SK-N-SH treated with all-trans-retinoic acid at 6 μM for 48 hours (cell line): ENCODE data around the gene ATP9A.

Experiments used
- ATAC-seq: fragments of 200-7000 bp; cut with Tn5 transposase; 3 replicates; pipeline ENCODE4 v1.9.1; 2020; ENCODE audit warnings: mild to moderate bottlenecking, moderate library complexity
- ARNTL ChIP-seq: fragments of 450-650 bp; formaldehyde crosslinking; IDR thresholded peaks from 2 replicates; pipeline ENCODE4 v1.5.0; 2020; ENCODE audit warnings: low read depth, mild to moderate bottlenecking, moderate library complexity, borderline replicate concordance
- BACH2 ChIP-seq: fragments of 250-450 bp; sonication (Bioruptor Pico); IDR thresholded peaks from 2 replicates; pipeline ENCODE4 v1.9.0; 2021; ENCODE audit warnings: mild to moderate bottlenecking, borderline replicate concordance
- CSDC2 ChIP-seq: fragments of 250-450 bp; sonication (Bioruptor Pico); IDR thresholded peaks from 2 replicates; pipeline ENCODE4 v1.5.0; 2020; ENCODE audit warnings: mild to moderate bottlenecking, moderate library complexity
- GLIS3 ChIP-seq: fragments of 250-450 bp; sonication (Bioruptor Pico); IDR thresholded peaks from 2 replicates; pipeline ENCODE4 v1.5.0; 2020; ENCODE audit warnings: mild to moderate bottlenecking, moderate library complexity
- ISL1 ChIP-seq: fragments of 250-450 bp; sonication (Bioruptor Pico); IDR thresholded peaks from 2 replicates; pipeline ENCODE4 v2.1.2; 2022; ENCODE audit warnings: mild to moderate bottlenecking, moderate library complexity
- OSR1 ChIP-seq: fragments of 250-450 bp; sonication (Bioruptor Pico); IDR thresholded peaks from 2 replicates; pipeline ENCODE4 v1.8.0; 2022; ENCODE audit warnings: moderate library complexity, mild to moderate bottlenecking, inconsistent platforms
- PPARA ChIP-seq: fragments of 250-450 bp; sonication (Bioruptor Pico); IDR thresholded peaks from 2 replicates; pipeline ENCODE4 v1.5.0; 2020; ENCODE audit warnings: mild to moderate bottlenecking, borderline replicate concordance
- RARB ChIP-seq: fragments of 250-450 bp; sonication (Bioruptor Pico); IDR thresholded peaks from 2 replicates; pipeline ENCODE4 v1.8.0; 2021; ENCODE audit warnings: mild to moderate bottlenecking, moderate library complexity
- SNAI2 ChIP-seq: fragments of 250-450 bp; sonication (Bioruptor Pico); IDR thresholded peaks from 2 replicates; pipeline ENCODE4 v1.5.0; 2020; ENCODE audit warnings: mild to moderate bottlenecking, moderate library complexity
- TCF4 ChIP-seq: fragments of 250-450 bp; sonication (Bioruptor Pico); IDR thresholded peaks from 2 replicates; pipeline ENCODE4 v1.8.0; 2021; ENCODE audit warnings: mild to moderate bottlenecking, moderate library complexity, borderline replicate concordance
- TOX ChIP-seq: fragments of 250-450 bp; sonication (Bioruptor Pico); IDR thresholded peaks from 2 replicates; pipeline ENCODE4 v1.8.0; 2021; ENCODE audit warnings: mild to moderate bottlenecking, moderate library complexity, borderline replicate concordance
- ZC3H10 ChIP-seq: fragments of 250-450 bp; sonication (Bioruptor Pico); IDR thresholded peaks from 2 replicates; pipeline ENCODE4 v1.5.1; 2021; ENCODE audit warnings: mild to moderate bottlenecking, moderate library complexity
- ZFP3 ChIP-seq: fragments of 250-450 bp; sonication (Bioruptor Pico); IDR thresholded peaks from 2 replicates; pipeline ENCODE4 v1.5.0; 2020; ENCODE audit warnings: mild to moderate bottlenecking, moderate library complexity
- ZFP30 ChIP-seq: fragments of 450-650 bp; formaldehyde crosslinking; IDR thresholded peaks from 2 replicates; pipeline ENCODE4 v1.5.0; 2022; ENCODE audit warnings: mild to moderate bottlenecking, moderate library complexity
- ZNF565 ChIP-seq: fragments of 450-650 bp; formaldehyde crosslinking; conservative IDR thresholded peaks from 2 replicates; pipeline ENCODE4 v1.5.0; 2020; ENCODE audit warnings: low read depth, mild to moderate bottlenecking, moderate library complexity
- ZNF70 ChIP-seq: fragments of 450-650 bp; formaldehyde crosslinking; IDR thresholded peaks from 2 replicates; pipeline ENCODE4 v1.5.0; 2020; ENCODE audit warnings: mild to moderate bottlenecking, moderate library complexity
- ZNF8 ChIP-seq: fragments of 450-650 bp; formaldehyde crosslinking; IDR thresholded peaks from 2 replicates; pipeline ENCODE4 v1.5.0; 2020; ENCODE audit warnings: mild to moderate bottlenecking, moderate library complexity
- TF ChIP-seq, protein P1 (sequence below): fragments of 250-450 bp; sonication (Bioruptor Pico); IDR thresholded peaks from 2 replicates; pipeline ENCODE4 v1.8.0; 2020; ENCODE audit warnings: mild to moderate bottlenecking, moderate library complexity, borderline replicate concordance
- TF ChIP-seq, protein P2 (sequence below): fragments of 250-450 bp; sonication (Bioruptor Pico); IDR thresholded peaks from 2 replicates; pipeline ENCODE4 v1.5.0; 2020; ENCODE audit warnings: mild to moderate bottlenecking, moderate library complexity
- TF ChIP-seq, protein P3 (sequence below): fragments of 250-450 bp; sonication (Bioruptor Pico); IDR thresholded peaks from 2 replicates; pipeline ENCODE4 v1.5.1; 2021; ENCODE audit warnings: mild to moderate bottlenecking, moderate library complexity
- TF ChIP-seq, protein P4 (sequence below): fragments of 250-450 bp; sonication (Bioruptor Pico); IDR thresholded peaks from 2 replicates; pipeline ENCODE4 v1.8.0; 2021; ENCODE audit warnings: low read depth, mild to moderate bottlenecking, moderate library complexity, borderline replicate concordance

Gene ATP9A

GRCh38 chr20:51667002-51667408 is 101.2 kb downstream of the ATP9A start:
- no peak for ATAC-seq
- no peak for TF ChIP-seq SNAI2 (CRISPR knock-in tag)
- no peak for TF ChIP-seq TCF4 (CRISPR knock-in tag)
- TF ChIP-seq ZNF8 (CRISPR knock-in tag): no peak
- no peak for TF ChIP-seq ISL1 (CRISPR knock-in tag)
- TF ChIP-seq ZC3H10 (CRISPR knock-in tag): no peak
- TF ChIP-seq GLIS3 (CRISPR knock-in tag): no peak
- no peak for TF ChIP-seq CSDC2 (CRISPR knock-in tag)

DNA sequence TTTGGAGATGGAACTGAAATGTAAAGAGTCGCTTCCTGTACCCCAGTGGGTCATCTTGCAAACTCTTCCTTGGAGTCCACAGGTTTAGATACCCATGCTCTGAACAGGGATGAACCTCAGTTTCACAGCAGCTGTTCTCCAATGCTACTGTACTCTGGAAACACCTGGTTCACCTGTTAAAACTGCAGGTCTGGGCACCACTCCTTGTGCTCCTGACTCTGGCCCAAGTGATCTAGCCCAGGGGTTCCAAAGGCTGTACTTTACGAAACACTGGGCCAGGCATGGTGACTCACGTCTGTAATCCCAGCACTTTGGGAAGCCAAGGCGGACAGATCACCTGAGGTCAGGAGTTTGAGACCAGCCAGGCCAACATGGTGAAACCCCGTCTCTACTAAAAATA is 102.1 kb downstream of the ATP9A start:
- TF ChIP-seq, protein P1, sequence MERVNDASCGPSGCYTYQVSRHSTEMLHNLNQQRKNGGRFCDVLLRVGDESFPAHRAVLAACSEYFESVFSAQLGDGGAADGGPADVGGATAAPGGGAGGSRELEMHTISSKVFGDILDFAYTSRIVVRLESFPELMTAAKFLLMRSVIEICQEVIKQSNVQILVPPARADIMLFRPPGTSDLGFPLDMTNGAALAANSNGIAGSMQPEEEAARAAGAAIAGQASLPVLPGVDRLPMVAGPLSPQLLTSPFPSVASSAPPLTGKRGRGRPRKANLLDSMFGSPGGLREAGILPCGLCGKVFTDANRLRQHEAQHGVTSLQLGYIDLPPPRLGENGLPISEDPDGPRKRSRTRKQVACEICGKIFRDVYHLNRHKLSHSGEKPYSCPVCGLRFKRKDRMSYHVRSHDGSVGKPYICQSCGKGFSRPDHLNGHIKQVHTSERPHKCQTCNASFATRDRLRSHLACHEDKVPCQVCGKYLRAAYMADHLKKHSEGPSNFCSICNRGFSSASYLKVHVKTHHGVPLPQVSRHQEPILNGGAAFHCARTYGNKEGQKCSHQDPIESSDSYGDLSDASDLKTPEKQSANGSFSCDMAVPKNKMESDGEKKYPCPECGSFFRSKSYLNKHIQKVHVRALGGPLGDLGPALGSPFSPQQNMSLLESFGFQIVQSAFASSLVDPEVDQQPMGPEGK: no peak
- TF ChIP-seq ZC3H10 (CRISPR knock-in tag) (no peak), ARNTL (no peak), PPARA (CRISPR knock-in tag) (no peak), GLIS3 (CRISPR knock-in tag) (no peak)
- TF ChIP-seq, protein P2, sequence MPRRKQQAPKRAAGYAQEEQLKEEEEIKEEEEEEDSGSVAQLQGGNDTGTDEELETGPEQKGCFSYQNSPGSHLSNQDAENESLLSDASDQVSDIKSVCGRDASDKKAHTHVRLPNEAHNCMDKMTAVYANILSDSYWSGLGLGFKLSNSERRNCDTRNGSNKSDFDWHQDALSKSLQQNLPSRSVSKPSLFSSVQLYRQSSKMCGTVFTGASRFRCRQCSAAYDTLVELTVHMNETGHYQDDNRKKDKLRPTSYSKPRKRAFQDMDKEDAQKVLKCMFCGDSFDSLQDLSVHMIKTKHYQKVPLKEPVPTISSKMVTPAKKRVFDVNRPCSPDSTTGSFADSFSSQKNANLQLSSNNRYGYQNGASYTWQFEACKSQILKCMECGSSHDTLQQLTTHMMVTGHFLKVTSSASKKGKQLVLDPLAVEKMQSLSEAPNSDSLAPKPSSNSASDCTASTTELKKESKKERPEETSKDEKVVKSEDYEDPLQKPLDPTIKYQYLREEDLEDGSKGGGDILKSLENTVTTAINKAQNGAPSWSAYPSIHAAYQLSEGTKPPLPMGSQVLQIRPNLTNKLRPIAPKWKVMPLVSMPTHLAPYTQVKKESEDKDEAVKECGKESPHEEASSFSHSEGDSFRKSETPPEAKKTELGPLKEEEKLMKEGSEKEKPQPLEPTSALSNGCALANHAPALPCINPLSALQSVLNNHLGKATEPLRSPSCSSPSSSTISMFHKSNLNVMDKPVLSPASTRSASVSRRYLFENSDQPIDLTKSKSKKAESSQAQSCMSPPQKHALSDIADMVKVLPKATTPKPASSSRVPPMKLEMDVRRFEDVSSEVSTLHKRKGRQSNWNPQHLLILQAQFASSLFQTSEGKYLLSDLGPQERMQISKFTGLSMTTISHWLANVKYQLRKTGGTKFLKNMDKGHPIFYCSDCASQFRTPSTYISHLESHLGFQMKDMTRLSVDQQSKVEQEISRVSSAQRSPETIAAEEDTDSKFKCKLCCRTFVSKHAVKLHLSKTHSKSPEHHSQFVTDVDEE (CRISPR knock-in tag): no peak

GRCh38 chr20:51665543-51666118 is 102.6 kb downstream of the ATP9A start:
- ATAC-seq: no peak
- TF ChIP-seq OSR1 (CRISPR knock-in tag): no peak
- no peak for TF ChIP-seq TOX
- no peak for TF ChIP-seq RARB (CRISPR knock-in tag)
- TF ChIP-seq ISL1 (CRISPR knock-in tag): no peak
- TF ChIP-seq, protein P3, sequence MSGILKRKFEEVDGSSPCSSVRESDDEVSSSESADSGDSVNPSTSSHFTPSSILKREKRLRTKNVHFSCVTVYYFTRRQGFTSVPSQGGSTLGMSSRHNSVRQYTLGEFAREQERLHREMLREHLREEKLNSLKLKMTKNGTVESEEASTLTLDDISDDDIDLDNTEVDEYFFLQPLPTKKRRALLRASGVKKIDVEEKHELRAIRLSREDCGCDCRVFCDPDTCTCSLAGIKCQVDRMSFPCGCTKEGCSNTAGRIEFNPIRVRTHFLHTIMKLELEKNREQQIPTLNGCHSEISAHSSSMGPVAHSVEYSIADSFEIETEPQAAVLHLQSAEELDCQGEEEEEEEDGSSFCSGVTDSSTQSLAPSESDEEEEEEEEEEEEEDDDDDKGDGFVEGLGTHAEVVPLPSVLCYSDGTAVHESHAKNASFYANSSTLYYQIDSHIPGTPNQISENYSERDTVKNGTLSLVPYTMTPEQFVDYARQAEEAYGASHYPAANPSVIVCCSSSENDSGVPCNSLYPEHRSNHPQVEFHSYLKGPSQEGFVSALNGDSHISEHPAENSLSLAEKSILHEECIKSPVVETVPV (CRISPR knock-in tag): no peak
- TF ChIP-seq GLIS3 (CRISPR knock-in tag): no peak
- TF ChIP-seq SNAI2 (CRISPR knock-in tag): no peak
- no peak for TF ChIP-seq ARNTL
- TF ChIP-seq, protein P1: no peak
- no peak for TF ChIP-seq ZNF565 (CRISPR knock-in tag)
- TF ChIP-seq BACH2 (CRISPR knock-in tag): no peak
- TF ChIP-seq, protein P4, sequence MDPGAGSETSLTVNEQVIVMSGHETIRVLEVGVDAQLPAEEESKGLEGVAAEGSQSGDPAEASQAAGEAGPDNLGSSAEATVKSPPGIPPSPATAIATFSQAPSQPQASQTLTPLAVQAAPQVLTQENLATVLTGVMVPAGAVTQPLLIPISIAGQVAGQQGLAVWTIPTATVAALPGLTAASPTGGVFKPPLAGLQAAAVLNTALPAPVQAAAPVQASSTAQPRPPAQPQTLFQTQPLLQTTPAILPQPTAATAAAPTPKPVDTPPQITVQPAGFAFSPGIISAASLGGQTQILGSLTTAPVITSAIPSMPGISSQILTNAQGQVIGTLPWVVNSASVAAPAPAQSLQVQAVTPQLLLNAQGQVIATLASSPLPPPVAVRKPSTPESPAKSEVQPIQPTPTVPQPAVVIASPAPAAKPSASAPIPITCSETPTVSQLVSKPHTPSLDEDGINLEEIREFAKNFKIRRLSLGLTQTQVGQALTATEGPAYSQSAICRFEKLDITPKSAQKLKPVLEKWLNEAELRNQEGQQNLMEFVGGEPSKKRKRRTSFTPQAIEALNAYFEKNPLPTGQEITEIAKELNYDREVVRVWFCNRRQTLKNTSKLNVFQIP: no peak

More for the DNA sequence above, 102.1 kb downstream of the ATP9A start:
- no peak for ATAC-seq

DNA sequence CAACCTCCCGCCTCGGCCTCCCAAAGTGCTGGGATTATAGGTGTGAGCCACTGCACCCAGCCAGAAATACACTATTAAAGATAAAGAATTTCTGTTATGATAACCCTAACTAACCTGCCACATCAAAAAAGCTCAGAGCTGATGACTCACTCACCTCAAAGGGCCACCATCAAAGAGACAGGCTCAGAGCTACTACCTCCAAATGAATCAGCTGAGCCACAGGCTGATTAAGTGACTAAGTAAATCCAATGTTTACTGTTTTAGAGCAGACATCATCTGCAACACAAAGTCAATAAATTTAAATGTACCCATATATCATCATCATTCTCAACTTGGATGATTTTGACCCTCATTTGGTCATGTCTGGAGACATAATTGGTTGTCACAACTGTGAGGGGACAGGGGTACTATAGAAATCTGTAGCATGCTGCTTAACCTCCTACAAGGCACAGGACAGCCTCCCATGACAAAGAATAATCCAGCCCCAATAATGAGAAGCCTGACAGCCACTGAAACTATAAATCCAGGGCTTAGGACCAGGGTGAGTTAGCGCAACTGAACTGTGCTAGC is 106.5 kb downstream of the ATP9A start:
- peak; percentile 34 for ATAC-seq
- TF ChIP-seq ZFP3 (CRISPR knock-in tag): no peak
- TF ChIP-seq ISL1 (CRISPR knock-in tag): no peak
- TF ChIP-seq ZNF8 (CRISPR knock-in tag): no peak
- no peak for TF ChIP-seq ZC3H10 (CRISPR knock-in tag)
- TF ChIP-seq ZFP30 (CRISPR knock-in tag): no peak
- TF ChIP-seq TCF4 (CRISPR knock-in tag): no peak
- TF ChIP-seq, protein P1: no peak
- no peak for TF ChIP-seq ZNF565 (CRISPR knock-in tag)
- TF ChIP-seq, protein P3 (CRISPR knock-in tag): no peak
- no peak for TF ChIP-seq ZNF70 (CRISPR knock-in tag)
